Activated CD8-positive, alpha-beta memory T cell treated with anti-CD3 and anti-CD28 coated beads, Interleukin-2, amount 50 U/mL, for 24 hours (primary cell): ENCODE results near the gene CCL7.

Experiments
- DNase-seq: peaks from one replicate; pipeline ENCODE4 v3.0.0-alpha.2; 2020; ENCODE audit errors: extremely low read depth

The CCL7 gene

DNA sequence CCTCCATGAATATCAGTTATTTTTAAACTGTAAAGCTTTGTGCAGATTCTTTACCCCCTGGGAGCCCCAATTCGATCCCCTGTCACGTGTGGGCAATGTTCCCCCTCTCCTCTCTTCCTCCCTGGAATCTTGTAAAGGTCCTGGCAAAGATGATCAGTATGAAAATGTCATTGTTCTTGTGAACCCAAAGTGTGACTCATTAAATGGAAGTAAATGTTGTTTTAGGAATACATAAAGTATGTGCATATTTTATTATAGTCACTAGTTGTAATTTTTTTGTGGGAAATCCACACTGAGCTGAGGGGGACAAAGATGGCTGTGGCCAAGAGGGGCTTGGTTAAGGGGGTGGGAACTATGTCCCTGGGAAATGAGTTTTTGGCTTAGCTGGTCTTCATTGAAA, 17.9 kb downstream of the CCL7 start:
- no peak for DNase-seq

DNA sequence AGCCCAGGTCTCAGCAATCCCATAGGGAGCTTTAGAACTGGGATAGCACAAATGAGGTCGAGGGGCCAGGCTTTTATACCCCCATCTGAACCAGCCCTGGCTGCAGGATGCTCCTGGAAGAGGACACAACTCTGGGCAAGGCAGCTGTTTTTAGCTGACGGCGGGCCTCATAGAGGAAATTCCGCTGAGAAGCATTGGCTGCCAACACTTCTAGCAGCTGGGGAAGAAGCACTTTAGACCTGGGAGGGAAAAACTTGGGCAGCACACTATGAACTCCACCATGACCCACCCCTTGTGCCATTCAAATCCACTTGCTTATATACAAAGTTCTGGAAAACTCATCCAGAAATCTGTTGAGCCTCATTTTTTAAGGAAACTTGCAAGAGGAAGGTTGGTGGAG, 20.6 kb downstream of the CCL7 start:
- DNase-seq, result no peak

DNA sequence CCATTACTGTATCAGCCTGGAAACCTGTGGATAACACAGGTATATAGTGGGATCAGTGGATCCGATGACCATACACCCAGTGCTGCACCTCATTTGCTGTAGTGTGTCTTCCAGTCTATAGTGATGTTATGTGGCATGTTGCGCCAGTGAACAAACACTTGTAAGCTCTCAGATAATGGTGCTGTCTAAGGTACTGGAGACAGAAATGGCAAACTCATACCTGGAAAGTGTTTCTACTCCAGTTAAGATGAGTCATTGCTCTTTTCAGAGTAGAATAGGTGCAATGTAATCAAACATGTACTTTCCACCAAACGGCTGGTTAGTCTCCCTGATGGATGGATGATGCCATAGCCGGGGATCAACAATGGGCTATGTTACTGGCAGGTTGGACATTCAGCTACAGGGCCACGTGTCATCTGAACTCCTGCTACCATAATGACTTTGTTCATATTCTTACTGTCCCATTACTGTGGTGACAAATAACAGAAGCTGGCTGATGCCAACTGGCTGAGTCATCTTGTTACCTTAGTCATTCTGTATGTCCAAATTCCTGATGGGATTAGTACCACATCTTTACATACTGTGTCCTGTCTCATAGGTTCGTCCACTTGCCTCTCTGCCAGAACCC, 21.8 kb downstream of the CCL7 start:
- no peak for DNase-seq

- DNase-seq, result no peak
Observed at GRCh38 chr17:34299027-34299426, 29.0 kb downstream of the CCL7 start.

DNA sequence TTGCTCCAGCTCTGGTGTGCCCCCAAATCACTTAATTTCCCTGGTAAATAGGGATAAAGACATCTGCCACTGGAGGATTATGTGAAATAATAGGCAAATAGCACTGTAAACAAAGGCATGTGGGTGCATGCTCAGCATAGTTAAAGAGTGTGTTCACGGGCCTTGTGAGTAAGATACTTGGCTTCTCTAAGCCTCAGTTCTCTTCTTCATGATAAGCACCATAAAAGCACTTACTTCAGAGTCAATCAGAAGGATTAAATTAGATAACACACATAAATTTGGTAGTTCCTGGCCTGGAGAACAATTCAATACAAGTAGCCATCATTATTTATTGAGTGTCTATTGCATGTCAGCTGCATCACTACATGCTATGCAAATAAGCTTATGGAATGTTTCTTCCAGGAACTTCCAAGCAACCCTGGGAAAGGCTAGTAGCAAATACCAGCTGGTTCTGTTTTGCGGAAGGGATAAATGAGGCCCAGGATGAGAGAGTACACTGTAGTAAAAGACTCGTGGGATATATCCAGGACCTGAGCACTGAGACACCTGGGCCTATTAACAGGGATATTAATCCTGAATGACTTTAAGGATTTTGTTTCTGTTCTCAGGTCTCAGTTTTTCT, 30.0 kb downstream of the CCL7 start:
- no peak for DNase-seq

DNA sequence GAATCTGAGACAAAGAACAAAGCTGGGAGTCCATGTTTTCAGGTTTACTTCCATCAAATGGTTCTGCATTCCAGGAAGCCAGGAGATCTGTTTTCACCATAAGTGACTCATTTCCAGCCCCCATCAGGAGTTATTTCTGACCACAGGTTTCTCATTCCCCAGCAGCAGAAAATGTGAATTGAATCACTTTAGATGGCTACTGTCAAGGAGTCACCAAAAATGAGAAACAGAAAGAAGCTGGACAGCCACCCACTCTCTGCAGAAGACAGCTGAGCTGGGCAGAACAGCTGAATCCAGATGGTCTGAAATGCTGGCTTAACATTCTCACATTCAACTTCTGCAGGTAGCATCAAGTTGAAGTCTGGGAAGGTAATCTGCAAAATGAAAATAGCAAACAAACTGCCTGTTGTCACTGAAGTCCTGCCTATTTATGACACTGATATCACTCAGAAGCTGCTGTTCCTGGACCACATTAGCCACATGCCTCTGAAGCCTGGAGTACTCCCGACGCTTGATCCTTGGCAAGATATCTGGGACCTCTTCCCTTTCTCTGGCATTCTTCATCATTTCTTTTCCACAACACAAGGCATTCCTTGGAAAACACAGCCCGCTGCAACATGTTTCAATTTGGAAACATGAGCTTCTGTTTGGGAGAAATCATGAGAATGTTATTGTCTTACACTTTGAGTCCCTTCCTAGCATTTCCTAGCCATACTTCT, 30.8 kb downstream of the CCL7 start:
- no peak for DNase-seq

DNA sequence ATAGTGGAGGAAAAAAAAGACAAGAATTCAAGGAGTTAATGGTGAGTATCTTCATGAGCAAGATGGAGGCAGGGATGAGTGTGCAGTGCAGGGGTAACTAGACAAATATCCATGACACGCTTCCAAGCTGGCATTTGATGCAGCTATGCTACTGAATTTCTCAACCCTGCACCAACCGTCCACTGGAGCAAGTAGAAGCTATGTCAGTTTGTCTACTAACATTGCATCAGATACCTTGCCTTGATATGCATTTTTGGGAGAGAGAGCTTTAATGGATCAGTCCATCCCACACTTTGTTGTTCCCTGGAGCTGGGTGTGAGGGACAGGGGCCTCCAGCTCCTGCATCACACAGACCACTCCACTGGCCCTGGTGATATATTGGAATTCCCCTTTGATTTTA, 32.0 kb downstream of the CCL7 start:
- DNase-seq, result no peak

- no peak for DNase-seq
Observed at GRCh38 chr17:34302636-34303035, 32.6 kb downstream of the CCL7 start.

DNA sequence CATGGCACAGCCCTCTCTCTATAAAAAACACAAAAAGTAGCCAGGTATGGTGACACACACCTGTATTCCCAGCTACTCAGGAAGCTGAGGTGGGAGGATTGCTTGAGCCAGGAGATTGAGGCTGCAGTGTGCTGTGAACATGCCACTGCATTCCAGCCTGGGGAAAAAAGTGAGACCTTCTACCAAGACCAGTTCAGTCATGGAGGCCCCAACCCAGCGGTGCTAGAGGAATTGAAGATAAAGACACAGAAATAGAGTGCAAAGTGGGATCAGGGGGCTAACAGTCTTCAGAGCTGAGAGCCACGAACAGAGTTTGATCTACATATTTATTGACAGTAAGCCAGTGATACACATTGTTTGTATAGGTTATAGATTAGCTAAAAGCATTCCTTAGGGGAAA, 33.6 kb downstream of the CCL7 start:
- DNase-seq, result no peak

DNA sequence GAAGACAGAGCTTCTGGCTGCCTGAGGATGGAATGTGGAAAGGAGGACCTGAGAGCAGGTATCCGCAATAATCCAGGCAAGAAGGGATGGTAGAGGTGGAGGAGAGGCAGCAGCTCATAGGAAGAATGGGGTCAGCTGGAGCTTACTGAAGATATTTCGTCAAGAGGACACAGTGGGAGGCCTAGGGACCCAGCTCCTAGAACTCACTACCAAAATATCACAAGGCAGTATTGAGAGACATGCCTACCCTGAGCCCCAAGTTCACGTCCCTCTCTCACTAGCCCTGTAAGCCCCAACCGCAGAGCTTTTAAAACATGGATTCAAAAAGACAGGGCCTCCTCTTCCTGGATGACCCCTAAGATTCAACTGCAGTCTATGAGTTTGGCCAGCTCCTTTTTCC, 35.0 kb downstream of the CCL7 start:
- DNase-seq, result no peak

GRCh38 chr17:34305606-34306005, 35.6 kb downstream of the CCL7 start:
- no peak for DNase-seq

- no peak for DNase-seq
Observed at GRCh38 chr17:34306466-34306865, 36.4 kb downstream of the CCL7 start.

- no peak for DNase-seq
Observed at GRCh38 chr17:34307110-34307509, 37.1 kb downstream of the CCL7 start.

GRCh38 chr17:34308371-34308770, 38.4 kb downstream of the CCL7 start:
- DNase-seq, result no peak

- no peak for DNase-seq
Observed at GRCh38 chr17:34311291-34311690, 41.3 kb downstream of the CCL7 start.

- no peak for DNase-seq
Observed at GRCh38 chr17:34312080-34312479, 42.1 kb downstream of the CCL7 start.

DNA sequence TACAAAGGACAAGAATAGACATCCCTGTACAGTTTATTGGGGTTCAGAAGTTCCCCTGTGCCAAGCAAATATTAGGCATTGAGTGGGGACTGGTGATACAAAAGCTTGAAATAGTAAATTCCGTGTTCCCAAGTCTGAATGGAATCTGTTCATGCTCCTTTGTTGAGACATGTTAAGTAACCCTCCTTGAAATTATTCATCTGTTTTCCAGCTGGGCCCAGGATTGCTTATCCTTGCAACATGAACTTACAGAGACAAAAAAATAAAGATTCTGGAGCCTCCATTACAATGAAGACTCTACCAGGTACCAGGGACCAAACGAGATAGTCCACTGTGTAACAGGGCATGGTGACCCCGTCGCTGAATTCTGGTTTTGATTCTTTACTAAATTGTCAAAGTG, 43.1 kb downstream of the CCL7 start:
- no peak for DNase-seq

DNA sequence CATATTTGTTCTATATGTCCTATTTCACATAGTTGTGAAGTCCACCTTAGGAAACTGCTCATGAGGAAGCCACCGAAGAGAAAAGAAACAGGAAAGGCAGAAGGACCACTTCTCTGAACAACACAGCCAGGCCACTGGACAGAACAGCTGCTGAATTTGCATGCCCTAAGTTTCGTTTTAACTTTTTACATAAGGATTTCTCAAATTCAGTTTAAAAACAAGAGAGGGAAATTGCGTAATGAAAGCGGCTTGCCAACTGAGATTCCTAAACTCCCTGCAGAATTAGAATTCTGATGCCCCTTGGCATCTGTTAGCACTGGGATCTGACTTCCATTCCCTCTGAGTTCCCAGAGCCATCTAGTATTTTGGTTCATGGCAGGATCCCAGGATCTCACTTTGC, 44.3 kb downstream of the CCL7 start:
- no peak for DNase-seq

DNA sequence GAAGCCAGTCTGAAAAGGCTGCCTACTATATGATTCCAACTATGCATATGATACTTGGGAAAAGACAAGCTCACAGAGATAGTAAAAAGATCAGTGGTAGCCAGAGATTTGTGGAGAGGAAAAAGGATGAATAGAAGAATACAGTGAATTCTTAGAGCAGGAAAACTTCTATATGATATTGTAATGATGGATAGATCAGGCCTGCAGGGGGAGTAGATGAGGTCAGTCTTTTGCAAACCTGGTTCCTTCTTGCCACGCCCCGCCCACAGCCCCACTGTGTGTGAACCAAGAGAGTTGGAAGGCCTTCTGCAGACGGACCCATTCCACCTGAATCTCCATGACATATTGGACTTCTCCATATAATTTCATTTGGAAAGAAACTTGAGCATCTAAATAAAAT, 48.5 kb downstream of the CCL7 start:
- no peak for DNase-seq

GRCh38 chr17:34319039-34319483, 49.0 kb downstream of the CCL7 start, which contains the start of gene CCL8:
TSS of gene CCL8 (plus strand) at chr17:34319435. CDS start at chr17:34319502, 67 bp downstream.
- DNase-seq, result no peak
